OCI-LY1 (cell line): ENCODE measurements around the gene PXK.

Source experiments
- CTCF ChIP-seq: fragments of 200-600 bp; sonication (generic), shearing (Covaris generic); IDR thresholded peaks from 2 replicates; pipeline ENCODE4 v1.5.1; 2017; ENCODE audit warnings: mild to moderate bottlenecking, antibody characterized with exemption, low read length, moderate library complexity, mixed read lengths
- EZH2 ChIP-seq: fragments of 200-600 bp; sonication (generic), shearing (Covaris generic); IDR thresholded peaks from 2 replicates; pipeline ENCODE4 v1.8.0; 2017; ENCODE audit warnings: borderline replicate concordance, mixed run types, mild to moderate bottlenecking, antibody characterized with exemption, low read length, moderate library complexity, mixed read lengths

GRCh38 chr3:58317811-58318210, 14.9 kb upstream of the PXK start:
- TF ChIP-seq CTCF (no peak), EZH2 (no peak)
